Measurements from ENCODE around the gene EIF2S3.

The EIF2S3 gene

DNA sequence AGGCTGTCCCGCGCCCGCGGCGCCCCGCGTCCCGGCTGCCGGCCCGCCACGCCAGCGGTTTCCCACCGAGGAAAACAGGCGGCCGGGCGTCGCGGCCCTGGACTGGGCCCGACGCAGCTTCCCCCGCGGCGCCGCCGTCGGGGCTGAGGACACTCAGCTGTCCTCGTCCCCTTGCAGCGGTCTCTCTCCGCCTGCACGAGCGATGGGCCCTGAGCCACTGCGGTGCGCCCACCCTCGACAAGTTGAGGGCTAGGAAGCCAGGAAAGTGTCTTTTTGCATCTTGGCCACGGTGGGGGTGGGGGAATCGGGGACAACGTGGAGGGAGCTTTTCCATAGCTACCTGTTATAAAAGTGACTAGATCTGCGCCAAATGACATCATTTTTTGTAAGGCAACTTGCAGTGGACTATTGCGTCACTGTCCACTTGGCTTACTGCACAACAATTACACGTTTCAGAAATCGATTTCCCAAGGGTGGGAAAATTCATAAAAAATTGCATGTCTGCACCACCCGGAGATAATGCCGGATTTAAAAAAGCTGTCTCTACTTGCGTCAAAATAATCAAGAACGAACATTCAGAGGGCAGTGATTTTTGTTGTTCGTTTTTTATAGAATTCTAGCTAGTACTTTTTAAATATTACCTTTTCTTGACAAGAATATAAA is 28.9 kb upstream of the EIF2S3 start:
- TF ChIP-seq, protein P1, sequence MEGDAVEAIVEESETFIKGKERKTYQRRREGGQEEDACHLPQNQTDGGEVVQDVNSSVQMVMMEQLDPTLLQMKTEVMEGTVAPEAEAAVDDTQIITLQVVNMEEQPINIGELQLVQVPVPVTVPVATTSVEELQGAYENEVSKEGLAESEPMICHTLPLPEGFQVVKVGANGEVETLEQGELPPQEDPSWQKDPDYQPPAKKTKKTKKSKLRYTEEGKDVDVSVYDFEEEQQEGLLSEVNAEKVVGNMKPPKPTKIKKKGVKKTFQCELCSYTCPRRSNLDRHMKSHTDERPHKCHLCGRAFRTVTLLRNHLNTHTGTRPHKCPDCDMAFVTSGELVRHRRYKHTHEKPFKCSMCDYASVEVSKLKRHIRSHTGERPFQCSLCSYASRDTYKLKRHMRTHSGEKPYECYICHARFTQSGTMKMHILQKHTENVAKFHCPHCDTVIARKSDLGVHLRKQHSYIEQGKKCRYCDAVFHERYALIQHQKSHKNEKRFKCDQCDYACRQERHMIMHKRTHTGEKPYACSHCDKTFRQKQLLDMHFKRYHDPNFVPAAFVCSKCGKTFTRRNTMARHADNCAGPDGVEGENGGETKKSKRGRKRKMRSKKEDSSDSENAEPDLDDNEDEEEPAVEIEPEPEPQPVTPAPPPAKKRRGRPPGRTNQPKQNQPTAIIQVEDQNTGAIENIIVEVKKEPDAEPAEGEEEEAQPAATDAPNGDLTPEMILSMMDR (IDR thresholded peaks at IDR 0.05; ENCODE audit: extremely low read depth, insufficient read depth, missing control alignments), result no peak
- in situ Hi-C loops (cut with MboI; ENCODE audit: low pct_unique_long_range_greater_than_20kb, low sequenced_read_pairs, unreplicated experiment), result loop anchor here (10.0 kb wide), 1 partner anchor 111 kb away; no protein-coding TSS in a partner anchor
- DNase-seq (ENCODE audit: low spot score), result no peak

DNA sequence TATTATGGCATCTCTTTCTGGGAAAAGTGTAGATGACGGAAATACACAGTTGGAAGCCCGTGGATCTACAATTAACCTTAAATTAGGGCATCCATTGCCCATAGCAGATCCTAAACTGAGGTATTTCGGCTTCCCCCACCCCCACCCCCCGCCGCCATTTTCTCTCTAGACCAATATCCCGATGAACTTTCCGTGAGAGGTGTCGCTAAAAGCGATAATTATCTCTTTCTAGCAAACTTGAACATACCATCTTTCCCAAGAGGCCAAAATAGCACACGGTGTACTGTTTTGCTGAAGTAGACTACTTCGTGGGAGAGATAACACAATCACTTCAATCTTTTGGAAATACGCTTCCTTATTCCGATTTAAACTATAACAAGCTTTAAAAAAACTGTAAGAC is 28.3 kb upstream of the EIF2S3 start:
- DNase-seq (ENCODE audit: low spot score), result no peak
- TF ChIP-seq, protein P1 (IDR thresholded peaks at IDR 0.05; ENCODE audit: extremely low read depth, insufficient read depth, missing control alignments), result no peak
- in situ Hi-C loops (cut with MboI; ENCODE audit: low pct_unique_long_range_greater_than_20kb, low sequenced_read_pairs, unreplicated experiment), result loop anchor here (10.0 kb wide), 1 partner anchor 112 kb away; no protein-coding TSS in a partner anchor

DNA sequence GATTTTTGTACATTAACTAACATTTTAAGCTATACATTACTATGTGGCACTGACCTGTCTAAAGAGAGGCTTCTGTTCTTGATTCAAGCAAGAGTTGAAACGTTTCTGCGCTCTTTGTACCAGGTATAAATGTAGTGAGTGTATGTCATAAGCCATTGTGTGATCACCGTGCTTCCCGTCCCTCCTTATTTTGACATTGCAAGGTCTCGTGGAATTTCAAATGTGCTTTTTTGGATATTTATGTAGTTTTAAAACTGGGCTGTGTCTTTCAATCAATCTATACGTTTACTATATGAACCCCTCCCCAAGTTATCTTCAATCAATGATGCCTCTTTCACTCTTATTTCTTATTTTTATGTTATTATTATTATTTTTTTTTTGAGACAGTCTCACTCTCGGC is 27.7 kb upstream of the EIF2S3 start, which contains the start of gene KLHL15:
KLHL15 (minus strand) TSS at position 101 of the 400 bp plus-strand sequence. CDS start 20,493 bp downstream, outside the sequence.
- in situ Hi-C loops (cut with MboI; ENCODE audit: low pct_unique_long_range_greater_than_20kb, low sequenced_read_pairs, unreplicated experiment), result loop anchor here (10.0 kb wide), 1 partner anchor 112 kb away; no protein-coding TSS in a partner anchor
- TF ChIP-seq, protein P1 (IDR thresholded peaks at IDR 0.05; ENCODE audit: extremely low read depth, insufficient read depth, missing control alignments), result no peak
- DNase-seq (ENCODE audit: low spot score), result no peak

DNA sequence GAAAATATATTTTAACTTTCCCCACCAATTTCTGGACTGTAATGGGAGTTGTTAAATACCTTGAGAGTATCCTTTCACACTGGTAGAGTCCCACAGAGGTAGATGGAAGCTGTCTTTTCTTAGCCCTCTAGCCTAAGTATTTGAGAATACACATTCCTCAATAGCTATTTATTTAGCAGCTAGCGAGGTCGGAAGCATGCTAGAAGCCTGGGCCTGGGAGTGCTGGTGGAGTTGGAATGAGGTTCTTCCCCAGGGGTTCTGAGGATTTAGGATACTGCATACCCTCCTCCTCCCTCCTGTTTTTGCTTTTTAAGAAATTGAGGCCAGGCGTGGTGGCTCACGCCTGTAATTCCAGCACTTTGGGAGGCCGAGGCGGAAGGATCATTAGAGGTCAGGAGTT is 26.8 kb upstream of the EIF2S3 start:
- TF ChIP-seq, protein P1 (IDR thresholded peaks at IDR 0.05; ENCODE audit: extremely low read depth, insufficient read depth, missing control alignments), result no peak
- no peak for DNase-seq (ENCODE audit: low spot score)
- in situ Hi-C loops (cut with MboI; ENCODE audit: low pct_unique_long_range_greater_than_20kb, low sequenced_read_pairs, unreplicated experiment), result loop anchor here (10.0 kb wide), 1 partner anchor 113 kb away; no protein-coding TSS in a partner anchor

DNA sequence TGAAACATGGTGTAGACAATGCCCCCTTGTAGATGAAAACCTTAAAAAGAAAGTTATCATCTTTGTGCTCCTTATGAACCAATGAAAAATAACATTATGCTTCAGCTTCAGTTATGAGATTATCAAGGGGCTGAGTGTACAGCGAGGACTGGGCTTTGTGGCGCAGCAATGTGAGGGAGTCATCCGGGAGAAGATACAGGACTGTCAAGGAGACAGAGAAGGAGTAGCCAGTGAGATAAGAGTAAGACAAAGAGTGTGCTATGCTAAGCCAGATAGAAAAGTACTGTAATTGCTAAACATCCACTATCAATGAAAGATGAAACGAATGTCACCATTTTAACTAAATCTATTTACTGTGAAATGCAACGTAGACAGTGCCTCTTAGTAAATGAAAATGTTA is 24.2 kb upstream of the EIF2S3 start:
- TF ChIP-seq, protein P1 (IDR thresholded peaks at IDR 0.05; ENCODE audit: extremely low read depth, insufficient read depth, missing control alignments), result no peak
- in situ Hi-C loops (cut with MboI; ENCODE audit: low pct_unique_long_range_greater_than_20kb, low sequenced_read_pairs, unreplicated experiment), result no loop called here
- DNase-seq (ENCODE audit: low spot score), result no peak

DNA sequence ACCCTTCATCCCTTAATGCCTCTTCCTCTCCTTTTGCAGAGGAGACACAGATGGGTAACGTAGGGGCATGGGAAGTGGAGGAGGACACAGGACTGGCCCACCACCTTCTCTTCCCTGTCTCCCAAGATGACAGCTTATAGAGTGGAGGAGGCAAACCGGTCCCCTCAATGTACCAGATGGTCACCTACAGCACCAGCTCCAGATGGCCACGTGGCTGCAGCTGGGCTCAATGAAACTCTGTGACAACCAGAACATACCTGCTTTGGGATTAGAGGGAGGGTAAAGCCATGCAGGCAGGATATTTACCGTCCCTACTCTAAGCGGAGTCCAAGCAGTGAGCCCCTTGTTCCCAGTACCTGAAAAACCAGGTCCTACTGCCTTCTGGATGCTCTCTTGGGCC is 20.3 kb upstream of the EIF2S3 start:
- in situ Hi-C loops (cut with MboI; ENCODE audit: low pct_unique_long_range_greater_than_20kb, low sequenced_read_pairs, unreplicated experiment), result no loop called here
- DNase-seq (ENCODE audit: low spot score), result no peak
- TF ChIP-seq, protein P1 (IDR thresholded peaks at IDR 0.05; ENCODE audit: extremely low read depth, insufficient read depth, missing control alignments), result no peak
